Liver (tissue), 3 donors: Measurements from ENCODE around the gene CCL28.

Experiments used
- ATF3 ChIP-seq: IDR thresholded peaks from 2 replicates; pipeline ENCODE4 v1.6.1; 2016; ENCODE audit warnings: antibody characterized with exemption
- CTCF ChIP-seq: fragments of 150-350 bp; IDR thresholded peaks from 2 replicates; pipeline ENCODE4 v1.5.1; 2017; ENCODE audit warnings: improper control_type of control experiment, low read depth, low read length; ENCODE audit not compliant: missing input control
- EGR1 ChIP-seq, 2 donors: IDR thresholded peaks; 2 replicates each; pipeline ENCODE4 v1.6.1; 2016 to 2018; ENCODE audit warnings: antibody characterized with exemption in 2 of 2, low read depth in 2 of 2
- FOXA1 ChIP-seq: IDR thresholded peaks from 2 replicates; pipeline ENCODE4 v1.6.1; 2016; ENCODE audit warnings: antibody characterized with exemption
- GABPA ChIP-seq, 2 donors: IDR thresholded peaks in 1 of 2; conservative IDR thresholded peaks in 1 of 2; 2 replicates each; pipeline ENCODE4 v1.6.1; 2016; ENCODE audit warnings: antibody characterized with exemption in 2 of 2, mild to moderate bottlenecking in 1 of 2, moderate library complexity in 1 of 2
- HNF4A ChIP-seq, 2 donors: conservative IDR thresholded peaks; 2 replicates each; pipeline ENCODE4 v1.6.1; 2016; ENCODE audit warnings: antibody characterized with exemption in 2 of 2, mild to moderate bottlenecking in 2 of 2
- JUND ChIP-seq, 2 donors: IDR thresholded peaks; 2 replicates each; pipeline ENCODE4 v1.6.1; 2016; ENCODE audit warnings: antibody characterized with exemption in 2 of 2
- RAD21 ChIP-seq, 2 donors: IDR thresholded peaks; 2 replicates each; pipeline ENCODE4 v1.6.1; 2016; ENCODE audit warnings: antibody characterized with exemption in 2 of 2, mild to moderate bottlenecking in 2 of 2
- RXRA ChIP-seq, 2 donors: IDR thresholded peaks; 2 replicates each; pipeline ENCODE4 v1.6.1; 2017 to 2018; ENCODE audit warnings: antibody characterized with exemption in 2 of 2, mild to moderate bottlenecking in 1 of 2
- SP1 ChIP-seq: IDR thresholded peaks from 2 replicates; pipeline ENCODE4 v1.6.1; 2018; ENCODE audit warnings: antibody characterized with exemption, mild to moderate bottlenecking
- TAF1 ChIP-seq: conservative IDR thresholded peaks from 2 replicates; pipeline ENCODE4 v1.6.1; 2016; ENCODE audit warnings: antibody characterized with exemption, mild to moderate bottlenecking
- TF ChIP-seq, protein P1 (sequence below): IDR thresholded peaks from 2 replicates; pipeline ENCODE4 v1.6.1; 2016; ENCODE audit warnings: antibody characterized with exemption
- TF ChIP-seq, protein P2 (sequence below): IDR thresholded peaks from 2 replicates; pipeline ENCODE4 v1.6.1; 2016; ENCODE audit warnings: antibody characterized with exemption, mild to moderate bottlenecking
- TF ChIP-seq, protein P3 (sequence below): IDR thresholded peaks from 2 replicates; pipeline ENCODE4 v1.6.1; 2016; ENCODE audit warnings: antibody characterized with exemption
- donor health status: healthy.
- donor health status: healthy.

DNA sequence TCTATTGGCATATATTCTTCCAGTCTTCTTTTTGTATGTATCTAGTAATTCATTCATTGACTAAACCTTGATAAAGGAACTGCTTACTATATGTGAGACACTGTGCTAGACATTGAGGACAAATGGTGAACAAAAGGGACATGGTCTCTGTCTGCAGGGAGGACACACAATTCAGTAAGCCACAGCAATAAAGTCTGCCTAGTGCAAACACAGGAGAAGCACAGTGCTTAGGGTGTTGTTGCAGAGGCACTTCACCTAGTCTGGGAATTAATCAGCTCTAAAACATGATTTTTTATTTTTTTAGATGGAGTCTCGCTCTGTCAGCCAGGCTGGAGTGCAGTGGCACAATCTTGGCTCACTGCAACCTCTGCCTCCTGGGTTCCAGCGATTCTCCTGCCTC is 6.4 kb upstream of the CCL28 start:
- TF ChIP-seq CTCF (no peak), FOXA1 (no peak), TAF1 (no peak), HNF4A (conservative IDR thresholded peaks at IDR 0.05) (no peak), SP1 (no peak), JUND (IDR thresholded peaks at IDR 0.05) (no peak), GABPA (IDR thresholded peaks at IDR 0.05 in 1 of 2, conservative IDR thresholded peaks at IDR 0.05 in 1 of 2) (no peak), RXRA (IDR thresholded peaks at IDR 0.05) (no peak), EGR1 (IDR thresholded peaks at IDR 0.05; ENCODE audit: low read depth in 2 of 2) (no peak), RAD21 (IDR thresholded peaks at IDR 0.05) (no peak), ATF3 (no peak)
- TF ChIP-seq, protein P1, sequence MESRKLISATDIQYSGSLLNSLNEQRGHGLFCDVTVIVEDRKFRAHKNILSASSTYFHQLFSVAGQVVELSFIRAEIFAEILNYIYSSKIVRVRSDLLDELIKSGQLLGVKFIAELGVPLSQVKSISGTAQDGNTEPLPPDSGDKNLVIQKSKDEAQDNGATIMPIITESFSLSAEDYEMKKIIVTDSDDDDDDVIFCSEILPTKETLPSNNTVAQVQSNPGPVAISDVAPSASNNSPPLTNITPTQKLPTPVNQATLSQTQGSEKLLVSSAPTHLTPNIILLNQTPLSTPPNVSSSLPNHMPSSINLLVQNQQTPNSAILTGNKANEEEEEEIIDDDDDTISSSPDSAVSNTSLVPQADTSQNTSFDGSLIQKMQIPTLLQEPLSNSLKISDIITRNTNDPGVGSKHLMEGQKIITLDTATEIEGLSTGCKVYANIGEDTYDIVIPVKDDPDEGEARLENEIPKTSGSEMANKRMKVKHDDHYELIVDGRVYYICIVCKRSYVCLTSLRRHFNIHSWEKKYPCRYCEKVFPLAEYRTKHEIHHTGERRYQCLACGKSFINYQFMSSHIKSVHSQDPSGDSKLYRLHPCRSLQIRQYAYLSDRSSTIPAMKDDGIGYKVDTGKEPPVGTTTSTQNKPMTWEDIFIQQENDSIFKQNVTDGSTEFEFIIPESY = no peak
- TF ChIP-seq, protein P2, sequence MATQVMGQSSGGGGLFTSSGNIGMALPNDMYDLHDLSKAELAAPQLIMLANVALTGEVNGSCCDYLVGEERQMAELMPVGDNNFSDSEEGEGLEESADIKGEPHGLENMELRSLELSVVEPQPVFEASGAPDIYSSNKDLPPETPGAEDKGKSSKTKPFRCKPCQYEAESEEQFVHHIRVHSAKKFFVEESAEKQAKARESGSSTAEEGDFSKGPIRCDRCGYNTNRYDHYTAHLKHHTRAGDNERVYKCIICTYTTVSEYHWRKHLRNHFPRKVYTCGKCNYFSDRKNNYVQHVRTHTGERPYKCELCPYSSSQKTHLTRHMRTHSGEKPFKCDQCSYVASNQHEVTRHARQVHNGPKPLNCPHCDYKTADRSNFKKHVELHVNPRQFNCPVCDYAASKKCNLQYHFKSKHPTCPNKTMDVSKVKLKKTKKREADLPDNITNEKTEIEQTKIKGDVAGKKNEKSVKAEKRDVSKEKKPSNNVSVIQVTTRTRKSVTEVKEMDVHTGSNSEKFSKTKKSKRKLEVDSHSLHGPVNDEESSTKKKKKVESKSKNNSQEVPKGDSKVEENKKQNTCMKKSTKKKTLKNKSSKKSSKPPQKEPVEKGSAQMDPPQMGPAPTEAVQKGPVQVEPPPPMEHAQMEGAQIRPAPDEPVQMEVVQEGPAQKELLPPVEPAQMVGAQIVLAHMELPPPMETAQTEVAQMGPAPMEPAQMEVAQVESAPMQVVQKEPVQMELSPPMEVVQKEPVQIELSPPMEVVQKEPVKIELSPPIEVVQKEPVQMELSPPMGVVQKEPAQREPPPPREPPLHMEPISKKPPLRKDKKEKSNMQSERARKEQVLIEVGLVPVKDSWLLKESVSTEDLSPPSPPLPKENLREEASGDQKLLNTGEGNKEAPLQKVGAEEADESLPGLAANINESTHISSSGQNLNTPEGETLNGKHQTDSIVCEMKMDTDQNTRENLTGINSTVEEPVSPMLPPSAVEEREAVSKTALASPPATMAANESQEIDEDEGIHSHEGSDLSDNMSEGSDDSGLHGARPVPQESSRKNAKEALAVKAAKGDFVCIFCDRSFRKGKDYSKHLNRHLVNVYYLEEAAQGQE = no peak
- TF ChIP-seq, protein P3, sequence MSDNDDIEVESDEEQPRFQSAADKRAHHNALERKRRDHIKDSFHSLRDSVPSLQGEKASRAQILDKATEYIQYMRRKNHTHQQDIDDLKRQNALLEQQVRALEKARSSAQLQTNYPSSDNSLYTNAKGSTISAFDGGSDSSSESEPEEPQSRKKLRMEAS = no peak
